HepG2 (cell line): ENCODE results near the gene HMCN2. TPM values are rescaled to one million over a fixed set of nuclear protein-coding genes. Genes with fewer than 3 reads are reported as not detected.

Experiments used
- DDIT3 ChIP-seq: sonication (generic); formaldehyde crosslinking; IDR thresholded peaks from 2 replicates; pipeline ENCODE4 v1.4.0; 2020; ENCODE audit warnings: mild to moderate bottlenecking, missing genetic modification reagents
- GPN1 ChIP-seq: sonication (generic); formaldehyde crosslinking; IDR thresholded peaks from 2 replicates; pipeline ENCODE4 v1.5.1; 2020; ENCODE audit warnings: missing genetic modification reagents, borderline replicate concordance
- IRF1 ChIP-seq: sonication (generic); formaldehyde crosslinking; IDR thresholded peaks from 2 replicates; pipeline ENCODE4 v1.4.0; 2020; ENCODE audit warnings: low read depth, mild to moderate bottlenecking, missing genetic modification reagents
- IRF2 ChIP-seq: IDR thresholded peaks from 2 replicates; pipeline ENCODE4 v1.6.1; 2018; ENCODE audit warnings: missing genetic modification reagents, missing compliant biosample characterization
- MATR3 ChIP-seq: sonication (generic); formaldehyde crosslinking; IDR thresholded peaks from 2 replicates; pipeline ENCODE4 v1.4.0; 2020; ENCODE audit warnings: missing genetic modification reagents
- MNT ChIP-seq: fragments of 450-650 bp; IDR thresholded peaks from 2 replicates; pipeline ENCODE4 v1.6.1; 2016
- NFKBIZ ChIP-seq: IDR thresholded peaks from 2 replicates; pipeline ENCODE4 v1.6.1; 2018; ENCODE audit warnings: missing genetic modification reagents, missing compliant biosample characterization
- PATZ1 ChIP-seq: sonication (generic); formaldehyde crosslinking; IDR thresholded peaks from 2 replicates; pipeline ENCODE4 v1.4.0; 2020; ENCODE audit warnings: missing genetic modification reagents
- ZFP37 ChIP-seq: sonication (generic); formaldehyde crosslinking; IDR thresholded peaks from 2 replicates; pipeline ENCODE4 v1.4.0; 2020; ENCODE audit warnings: missing genetic modification reagents, borderline replicate concordance
- ZNF124 ChIP-seq: sonication (generic); formaldehyde crosslinking; IDR thresholded peaks from 2 replicates; pipeline ENCODE4 v1.4.0; 2020; ENCODE audit warnings: missing genetic modification reagents
- ZNF275 ChIP-seq: sonication (generic); formaldehyde crosslinking; IDR thresholded peaks from 2 replicates; pipeline ENCODE4 v1.8.0; 2022; ENCODE audit warnings: missing genetic modification reagents, mild to moderate bottlenecking, inconsistent platforms, borderline replicate concordance
- ZNF382 ChIP-seq: sonication (generic); formaldehyde crosslinking; IDR thresholded peaks from 2 replicates; pipeline ENCODE4 v1.5.0; 2020; ENCODE audit warnings: missing genetic modification reagents, mild to moderate bottlenecking, borderline replicate concordance
- ZNF484 ChIP-seq: sonication (generic); formaldehyde crosslinking; IDR thresholded peaks from 2 replicates; pipeline ENCODE4 v1.5.1; 2020; ENCODE audit warnings: mild to moderate bottlenecking, low read depth, missing genetic modification reagents, borderline replicate concordance
- ZNF510 ChIP-seq: sonication (generic); formaldehyde crosslinking; IDR thresholded peaks from 2 replicates; pipeline ENCODE4 v1.4.0; 2020; ENCODE audit warnings: low read depth, mild to moderate bottlenecking, missing genetic modification reagents
- ZNF639 ChIP-seq: conservative IDR thresholded peaks from 2 replicates; pipeline ENCODE4 v1.6.1; 2018; ENCODE audit warnings: missing genetic modification reagents
- ZNF687 ChIP-seq: sonication (generic); formaldehyde crosslinking; IDR thresholded peaks from 2 replicates; pipeline ENCODE4 v1.5.1; 2020; ENCODE audit warnings: mild to moderate bottlenecking, missing genetic modification reagents, moderate library complexity
- polyA plus RNA-seq, 8 experiments: library from polyadenylated mRNA; depleted of rRNA in 3 of 8; stranded (reverse) in 7 of 8; unstranded in 1 of 8; fragments of >200 nt; fragmentation: Illumina TruSeq in 4 of 8; extraction: Trizol in 4 of 8; gene quantifications; 2 replicates each; pipeline versions ENCODE4 v1.2.1 to v1.2.3, GENCODE V29; 2011 to 2016; ENCODE audit warnings: low read depth in 4 of 8, missing spikeins in 1 of 8, mixed read lengths in 1 of 8; ENCODE audit not compliant: insufficient read depth in 1 of 8
- total RNA-seq, 5 experiments: library from RNA; depleted of rRNA; stranded (reverse); fragments of >200 nt; fragmentation: Illumina TruSeq; extraction: Trizol; gene quantifications; 2 replicates each; pipeline ENCODE4 v1.2.3, GENCODE V29; 2016; ENCODE audit warnings: low read depth in 1 of 5

The HMCN2 gene
- total and polyA plus RNA-seq, 2 of the 13 experiments (the other 11 are each of a cell fraction or from before 2014, with no cell fraction given), result 0.09 TPM; not detected in 1

GRCh38 chr9:130446101-130446861 lies 180.7 kb downstream of the HMCN2 start (continued):
- no peak for TF ChIP-seq ZNF510 (CRISPR knock-in tag)
- peak; percentile 21 for TF ChIP-seq ZNF687
- TF ChIP-seq IRF2, result no peak
- TF ChIP-seq ZNF382 (CRISPR knock-in tag), result no peak
- TF ChIP-seq IRF1 (CRISPR knock-in tag), result no peak
- no peak for TF ChIP-seq ZNF484
- TF ChIP-seq NFKBIZ (CRISPR knock-in tag), result no peak
- TF ChIP-seq PATZ1, result peak; percentile 33
- TF ChIP-seq DDIT3 (CRISPR knock-in tag), result no peak
- TF ChIP-seq MATR3 (CRISPR knock-in tag), result no peak
- TF ChIP-seq ZNF275 (CRISPR knock-in tag), result 0 out of 2 replicates have a peak, but pooled peaks have one; percentile 59
- no peak for TF ChIP-seq ZNF639 (CRISPR knock-in tag)
- no peak for TF ChIP-seq MNT
- no peak for TF ChIP-seq ZNF124 (CRISPR knock-in tag)
- TF ChIP-seq GPN1 (CRISPR knock-in tag), result no peak
- TF ChIP-seq ZFP37 (CRISPR knock-in tag), result no peak
